Measurements from ENCODE around the gene PRLR.
"Not testable (repeated sequence)": the region's sequence is repeated elsewhere in the genome, so short reads cannot be mapped to it uniquely, and the experiment has no call there.

Gene PRLR

DNA sequence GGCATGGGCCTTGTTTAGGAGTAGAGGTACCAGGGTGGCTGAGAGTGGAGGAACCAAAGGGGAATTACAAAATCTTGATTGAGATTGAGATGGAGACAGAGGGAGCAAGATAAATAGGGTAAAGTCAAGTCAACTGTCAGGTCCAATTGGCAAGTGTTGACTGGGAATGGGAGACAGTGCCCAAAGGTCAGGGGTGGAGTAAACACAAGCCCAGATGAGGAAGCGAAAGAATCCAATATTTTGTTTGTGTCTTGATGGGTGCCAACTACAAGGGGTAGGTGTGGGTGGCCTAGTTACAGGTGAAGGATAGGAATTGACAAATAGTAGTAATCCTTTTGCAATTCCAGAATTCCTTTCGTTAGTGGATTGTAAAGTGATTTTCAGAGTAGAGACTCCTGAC lies 107.5 kb downstream of the PRLR start:
- DNase-seq: no peak

DNA sequence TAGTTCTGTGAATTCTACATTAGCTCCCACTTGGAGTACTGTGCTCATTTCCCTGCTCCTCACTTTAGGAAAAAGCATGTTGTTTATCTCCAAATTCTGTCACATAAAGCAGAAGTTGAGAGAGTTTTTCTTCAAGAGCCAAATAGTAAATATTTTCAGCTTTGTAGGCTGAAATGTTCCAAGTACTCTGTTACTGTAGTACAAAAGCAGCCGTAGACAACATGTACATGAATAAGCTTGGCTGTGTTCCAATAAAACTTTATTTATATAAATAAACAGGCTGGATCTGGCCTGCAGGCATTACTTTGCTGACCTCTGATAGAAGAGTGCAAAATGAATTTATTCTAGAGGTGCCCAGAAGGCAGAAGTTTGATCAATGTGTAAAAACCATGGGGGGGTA lies 109.6 kb downstream of the PRLR start:
- DNase-seq: no peak

DNA sequence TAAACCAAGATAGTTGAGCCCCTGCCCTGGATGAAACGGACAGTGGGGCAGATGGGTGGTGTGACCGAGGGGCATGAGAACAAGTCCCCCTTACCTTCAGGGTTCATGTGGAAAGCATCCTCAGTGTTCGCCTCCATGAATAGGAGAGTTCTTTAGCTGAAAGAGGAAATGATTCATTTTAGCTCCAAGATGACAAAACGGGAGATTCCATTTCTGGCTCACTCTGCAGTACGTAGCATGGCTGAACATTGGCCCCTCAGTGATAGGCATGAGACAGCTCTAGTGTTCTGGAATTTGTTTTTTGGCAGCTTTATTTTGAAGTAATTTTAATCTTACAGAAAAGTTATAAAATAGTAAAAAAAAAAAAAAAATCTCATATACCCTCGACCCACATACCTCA lies 112.3 kb downstream of the PRLR start:
- DNase-seq: peak in 3 of 4 experiments; percentile 24 to 51 (median 40)

DNA sequence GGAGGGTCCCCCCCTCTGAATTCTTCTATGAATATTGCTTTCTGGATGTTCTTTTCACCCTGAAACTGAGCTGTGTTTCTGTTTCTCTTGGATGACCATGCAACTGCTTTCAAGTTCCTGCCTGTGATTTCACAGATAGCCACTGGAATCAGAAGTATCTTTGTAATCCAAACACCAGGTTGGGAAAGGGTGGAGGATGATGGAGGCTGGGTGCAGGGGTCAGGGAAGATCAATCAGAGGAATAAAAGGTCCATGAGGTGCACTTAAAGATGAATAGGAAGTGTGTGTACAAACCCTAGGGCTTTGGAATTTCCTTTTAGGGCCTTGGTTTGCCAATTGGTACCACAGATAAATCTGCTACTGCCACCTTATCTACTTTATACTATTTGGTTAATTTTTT lies 114.4 kb downstream of the PRLR start:
- no peak for DNase-seq

DNA sequence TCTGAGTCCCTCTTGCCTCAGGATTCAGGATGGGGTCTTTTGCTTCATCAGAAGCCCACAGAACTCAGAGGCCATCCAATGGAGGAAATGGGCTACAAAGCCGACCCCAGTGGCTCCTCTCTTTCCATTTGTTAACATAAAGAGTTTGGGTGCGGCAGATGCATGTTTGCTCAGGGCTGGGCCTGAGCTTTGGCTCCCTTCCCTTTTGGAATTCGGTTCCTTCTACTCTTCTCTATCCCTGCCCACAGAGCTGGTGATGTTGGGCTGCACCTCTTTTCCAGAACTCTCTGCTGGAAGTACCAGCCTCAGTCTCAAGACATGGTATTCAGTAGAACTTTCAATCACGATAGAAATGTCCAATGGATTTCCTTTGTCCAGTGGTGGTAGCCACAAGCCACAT lies 115.6 kb downstream of the PRLR start:
- no peak for DNase-seq

DNA sequence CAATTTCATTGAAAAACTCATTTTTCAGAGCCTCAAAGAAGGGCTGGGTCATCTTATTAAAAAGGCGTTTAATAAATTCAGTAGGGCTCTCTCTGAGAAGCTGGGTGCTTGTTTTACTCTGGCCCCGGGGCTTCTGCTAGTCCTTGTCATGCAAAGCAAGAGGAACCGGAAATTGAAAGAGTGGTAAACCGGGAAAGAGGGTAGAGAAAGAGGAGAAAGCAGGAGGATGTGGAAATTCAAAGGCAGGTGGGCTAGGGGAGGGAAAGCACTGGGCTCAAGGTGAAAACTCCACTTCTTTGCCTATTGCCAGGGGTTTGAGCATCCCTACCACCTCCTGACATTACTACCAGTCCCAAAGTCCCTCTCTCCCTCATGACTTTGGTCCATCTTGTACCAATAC lies 118.0 kb downstream of the PRLR start:
- DNase-seq: no peak

DNA sequence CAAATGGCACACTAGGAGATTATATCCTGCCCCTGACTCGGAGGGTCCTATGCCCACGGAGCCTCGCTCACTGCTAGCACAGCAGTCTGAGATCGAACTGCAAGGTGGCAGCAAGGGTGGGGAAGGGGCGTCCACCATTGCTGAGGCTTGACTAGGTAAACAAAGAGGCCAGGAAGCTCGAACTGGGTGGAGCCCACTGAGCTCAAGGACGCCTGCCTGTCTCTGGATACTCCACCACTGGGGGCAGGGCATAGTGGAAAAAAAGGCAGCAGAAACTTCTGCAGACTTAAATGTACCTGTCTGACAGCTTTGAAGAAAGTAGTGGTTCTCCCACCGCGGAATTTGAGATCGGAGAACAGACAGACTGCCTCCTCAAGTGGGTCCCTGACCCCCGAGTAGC lies 125.7 kb downstream of the PRLR start:
- not testable (repeated sequence) for DNase-seq

DNA sequence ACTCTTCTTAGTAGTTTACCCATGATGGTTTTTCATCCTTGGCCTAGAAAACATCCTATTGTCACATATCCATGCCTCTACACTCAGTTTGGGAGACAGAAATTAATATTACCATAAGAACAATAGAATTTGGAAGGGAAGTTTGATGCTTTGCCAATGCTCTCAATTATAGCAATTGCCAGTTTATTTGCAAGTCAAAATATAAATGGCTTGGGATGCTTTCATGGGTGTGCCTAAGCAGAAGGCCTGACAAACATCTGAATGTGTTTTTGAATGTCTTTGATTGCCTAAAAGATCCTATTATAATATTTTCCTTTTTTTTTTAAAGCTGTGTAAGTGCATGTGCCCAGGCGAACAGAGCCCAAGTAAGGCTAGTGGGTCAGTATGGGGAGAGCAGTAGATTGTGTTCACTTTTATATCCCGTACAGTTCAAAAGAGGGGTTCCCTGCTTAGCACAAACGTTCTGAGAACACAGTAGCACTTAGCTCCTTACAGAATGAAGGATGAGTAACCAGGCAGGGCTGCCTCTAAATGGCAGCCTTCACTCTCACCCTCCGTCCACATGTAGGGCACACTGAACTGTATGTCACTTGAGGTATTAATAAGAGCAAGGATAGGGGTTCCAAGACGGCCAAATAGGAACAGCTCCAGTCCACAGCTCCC lies 126.5 kb downstream of the PRLR start:
- no peak for DNase-seq

DNA sequence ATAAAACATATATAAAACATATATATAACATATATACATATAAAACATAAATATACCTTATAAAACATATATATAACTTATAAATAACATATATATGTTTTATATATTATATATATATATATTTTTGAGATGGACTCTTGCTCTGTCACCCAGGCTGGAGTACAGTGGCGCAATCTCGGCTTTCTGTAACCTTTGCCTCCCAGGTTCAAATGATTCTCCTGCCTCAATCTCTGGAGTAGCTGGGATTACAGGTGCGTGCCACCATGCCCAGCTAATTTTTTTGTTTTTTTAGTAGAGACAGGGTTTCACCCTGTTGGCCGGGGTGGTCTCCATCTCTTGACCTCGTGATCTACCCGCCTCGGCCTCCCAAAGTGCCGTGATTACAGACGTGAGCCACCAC lies 128.6 kb downstream of the PRLR start:
- DNase-seq: not testable (repeated sequence)

DNA sequence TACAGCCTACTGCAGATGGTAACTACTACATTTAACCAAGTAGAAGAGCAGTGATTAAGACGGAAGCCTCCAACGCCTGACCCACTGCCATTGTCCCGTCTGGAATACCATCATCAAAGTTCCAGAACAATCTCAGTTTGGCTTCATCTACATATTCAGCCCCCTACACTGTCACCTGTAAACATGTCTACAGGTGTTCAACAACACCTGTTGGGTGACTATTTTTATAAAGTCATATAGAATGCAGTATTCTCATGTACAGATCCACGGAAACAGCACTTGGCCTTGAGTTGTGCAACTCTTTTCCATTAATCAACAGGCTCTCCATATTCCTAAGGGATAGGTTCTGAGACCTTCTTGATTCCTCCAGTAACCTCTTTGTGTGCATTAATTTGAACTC lies 129.3 kb downstream of the PRLR start:
- DNase-seq: no peak

DNA sequence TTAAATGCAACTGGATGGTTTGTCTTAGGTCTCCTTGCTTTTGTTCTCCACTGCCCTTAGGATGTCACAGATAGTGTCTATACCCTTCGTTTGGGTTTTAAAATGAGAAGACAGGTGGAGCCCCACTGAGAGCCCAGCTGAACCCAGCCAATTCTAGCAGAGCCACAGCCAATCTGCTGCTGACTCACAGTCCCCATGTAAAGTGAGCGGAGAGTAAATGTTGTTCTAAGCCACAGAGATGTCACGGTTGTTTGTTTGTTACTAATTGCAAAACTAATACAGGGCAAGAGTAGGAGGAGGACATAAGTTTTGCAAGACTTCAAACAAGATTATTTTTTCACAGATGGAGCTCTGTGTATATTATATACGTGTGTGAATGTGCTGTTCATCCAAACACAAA lies 132.1 kb downstream of the PRLR start:
- DNase-seq: no peak

DNA sequence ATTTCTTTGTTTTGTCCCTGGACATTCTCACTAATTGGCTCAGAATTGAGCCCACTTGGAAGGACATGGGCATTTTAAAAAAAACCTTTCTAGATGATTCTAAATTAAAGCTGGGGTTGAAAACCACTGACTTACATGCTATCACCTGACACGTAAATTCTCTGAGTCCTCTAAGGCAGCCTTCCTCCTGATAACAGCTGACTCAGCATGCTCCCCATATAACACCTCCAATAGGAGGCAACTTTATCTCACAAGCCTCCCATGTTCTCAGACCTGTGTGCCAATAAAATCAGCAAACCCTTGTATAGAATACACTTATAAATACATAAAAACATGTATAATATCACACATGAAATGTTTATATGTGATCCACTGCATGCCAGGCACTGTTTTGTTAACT lies 133.4 kb downstream of the PRLR start:
- no peak for DNase-seq

DNA sequence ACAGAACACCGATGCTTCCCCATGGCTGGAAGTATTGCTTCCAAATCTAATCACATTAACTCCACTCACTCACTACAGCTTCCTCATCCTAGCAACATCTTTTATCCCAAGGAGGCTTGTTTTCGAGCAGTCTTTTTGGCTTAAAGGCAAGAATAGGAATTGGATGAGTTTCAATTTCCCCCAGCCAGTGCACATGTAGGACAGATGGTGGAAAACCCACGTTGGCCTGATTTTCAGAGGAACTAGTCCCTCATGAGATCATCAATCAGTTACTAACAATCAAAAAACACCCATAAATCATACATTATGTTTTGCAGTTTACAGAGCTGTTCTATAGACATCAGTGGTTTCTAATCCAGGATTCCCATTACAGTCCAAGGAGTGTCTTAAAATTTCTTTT lies 134.1 kb downstream of the PRLR start:
- DNase-seq: peak in 2 of 4 experiments; percentile 7 to 11

DNA sequence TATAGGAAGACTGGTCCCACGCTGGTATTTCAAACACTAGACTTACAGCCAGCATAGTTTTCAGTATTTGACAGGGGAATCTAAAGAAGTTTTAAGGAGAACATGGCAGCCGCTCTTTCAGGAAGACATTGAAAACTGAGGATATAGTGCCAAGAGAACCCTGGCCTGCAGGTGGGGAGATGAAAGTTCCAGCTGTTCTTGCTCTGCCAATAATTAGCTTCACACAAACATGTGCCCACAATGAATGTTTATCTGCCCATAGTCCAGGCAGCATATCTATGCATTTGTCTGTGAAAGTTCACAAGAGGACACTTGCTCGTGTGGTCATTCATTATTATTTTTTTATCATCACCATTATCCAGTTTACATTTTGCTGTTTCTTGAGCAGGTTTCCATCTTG lies 134.9 kb downstream of the PRLR start:
- no peak for DNase-seq

DNA sequence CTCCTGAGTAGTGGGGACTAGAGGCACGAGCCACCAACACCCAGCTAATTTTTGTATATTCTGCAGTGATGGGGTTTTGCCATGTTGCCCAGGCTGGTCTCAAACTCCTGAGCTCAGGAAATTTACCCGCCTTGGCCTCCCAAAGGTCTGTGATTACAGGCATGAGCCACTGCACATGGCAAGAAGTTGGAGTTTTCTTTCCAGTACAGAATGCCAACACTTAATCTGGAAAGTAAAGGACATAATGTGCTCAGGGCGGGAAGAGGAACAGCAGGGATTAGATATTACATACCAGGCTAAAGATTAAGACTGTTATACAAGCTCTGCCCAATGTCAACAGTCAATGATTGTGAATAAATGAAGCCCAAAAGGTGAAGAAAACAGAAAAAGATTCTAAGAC lies 135.3 kb downstream of the PRLR start:
- DNase-seq: no peak

DNA sequence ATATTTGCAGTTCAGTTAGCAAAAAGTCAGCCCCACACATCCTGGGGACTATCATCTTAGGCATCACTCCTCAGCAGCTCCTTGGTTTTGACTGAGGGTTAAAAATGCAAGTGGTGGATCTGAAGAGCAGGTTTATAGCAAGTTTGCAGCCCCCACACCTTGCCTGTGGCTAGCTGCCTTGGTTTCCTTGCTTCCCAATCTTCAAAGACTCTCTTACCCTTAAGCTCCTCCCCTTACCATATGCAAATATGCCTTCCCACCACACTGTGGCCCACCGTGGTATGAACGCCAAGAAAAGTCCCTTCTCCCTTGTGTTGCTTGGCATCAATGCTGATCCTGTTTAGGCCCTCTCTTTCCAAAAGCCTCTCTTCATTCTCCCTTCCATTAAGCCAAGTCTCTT lies 137.6 kb downstream of the PRLR start:
- DNase-seq: no peak

DNA sequence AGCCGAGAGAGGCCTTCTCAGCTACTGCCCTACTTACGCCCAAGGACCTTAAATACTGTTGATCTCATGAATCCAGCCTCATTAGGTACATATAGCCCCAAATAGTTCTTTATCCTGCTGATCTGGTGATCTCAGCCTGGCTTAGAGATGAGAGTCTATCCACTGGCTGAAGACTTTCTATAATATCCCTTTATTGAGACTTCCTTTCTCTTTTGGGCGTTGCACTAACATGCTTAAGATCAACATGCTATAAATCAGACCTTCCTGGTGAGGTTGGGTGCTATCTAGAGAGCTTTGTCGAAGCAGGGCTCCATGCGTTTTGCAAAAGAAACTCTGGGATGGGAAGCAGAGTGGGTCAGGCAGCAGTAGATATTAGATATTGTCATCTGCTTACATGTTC lies 138.6 kb downstream of the PRLR start:
- DNase-seq: no peak

DNA sequence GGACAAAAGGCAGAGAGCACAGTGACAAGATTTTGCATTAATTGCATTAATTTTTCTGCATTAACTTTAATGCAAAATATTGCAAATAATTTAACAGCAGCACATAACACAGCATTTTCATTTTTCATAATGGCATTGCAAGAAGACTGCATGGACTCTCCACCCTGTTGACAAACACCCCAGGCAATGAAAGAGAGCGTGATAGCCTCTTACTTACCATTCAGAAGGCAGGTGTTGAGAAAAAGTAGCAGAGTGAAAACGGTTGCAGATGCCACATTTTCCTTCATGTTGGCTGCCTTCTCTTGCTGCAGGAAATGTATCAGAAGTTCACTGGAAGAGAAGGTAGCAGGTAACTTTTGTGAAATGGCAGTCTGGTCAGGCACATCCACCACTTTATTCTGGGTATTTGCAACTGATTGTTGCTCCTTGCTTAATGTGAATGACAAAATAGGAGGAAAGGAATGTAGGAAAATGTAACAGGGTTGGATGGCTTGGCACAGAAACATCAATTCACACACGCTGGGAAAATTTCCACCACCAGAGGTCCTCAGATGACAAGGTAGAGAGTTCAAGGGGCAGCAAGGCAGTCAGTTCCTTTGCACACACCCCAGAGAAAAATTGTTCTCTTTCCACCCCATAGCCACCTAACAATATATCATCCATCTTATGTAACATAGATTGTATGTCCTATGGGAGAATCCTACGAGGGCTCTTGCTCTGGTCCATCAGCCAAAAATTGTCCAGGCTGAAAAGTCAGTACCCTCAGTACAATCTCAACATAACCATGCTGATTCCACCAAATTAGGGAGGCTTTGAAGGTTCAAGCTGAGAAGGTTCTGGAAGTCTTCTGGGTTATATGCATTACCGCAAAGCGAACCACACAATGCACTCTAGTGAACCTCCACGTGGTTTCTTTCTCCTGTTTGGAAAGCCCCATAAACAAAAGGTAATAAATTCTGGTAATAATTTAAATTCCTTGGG lies 140.7 kb downstream of the PRLR start:
- DNase-seq: peak; percentile 66 to 81 (median 80)

DNA sequence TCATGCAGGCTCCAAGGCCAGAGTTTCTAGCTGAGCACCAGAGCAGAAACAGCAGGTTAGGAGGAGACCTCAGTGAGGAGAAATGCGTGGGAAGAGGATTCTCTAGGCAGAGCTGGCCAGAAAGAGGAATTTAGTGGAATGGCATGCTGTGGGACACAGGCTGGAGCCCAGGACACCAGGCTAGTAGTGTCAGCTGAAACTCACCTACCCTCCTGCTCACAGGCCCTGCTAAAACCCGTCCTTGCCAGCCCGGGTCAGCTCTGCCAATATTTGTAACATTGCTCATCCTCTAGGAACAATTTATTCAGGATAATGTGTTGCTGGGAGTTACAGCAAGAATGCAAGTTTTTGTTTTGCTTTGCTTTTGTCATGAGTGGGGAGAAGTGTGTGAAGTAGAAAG lies 142.3 kb downstream of the PRLR start:
- DNase-seq: peak in 1 of 4 experiments; percentile 12

DNA sequence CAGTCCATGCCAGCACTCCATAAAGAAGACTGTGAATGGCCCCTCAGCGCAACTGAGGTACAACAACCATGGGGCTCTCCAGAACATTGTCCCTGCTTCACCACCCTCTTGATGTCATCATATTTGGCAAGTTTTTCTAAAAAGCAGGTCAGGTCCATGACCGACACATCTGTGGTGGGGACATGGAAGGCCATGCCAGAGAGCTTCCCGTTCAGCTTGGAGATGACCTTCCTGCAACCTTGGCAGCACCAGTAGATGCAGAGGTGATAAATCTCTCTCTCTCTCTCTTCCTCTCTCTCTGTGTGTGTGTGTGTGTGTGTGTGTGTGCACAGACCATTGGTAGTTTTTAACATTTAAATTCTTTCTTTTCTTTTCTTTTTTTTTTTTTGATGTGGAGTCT lies 147.1 kb downstream of the PRLR start:
- DNase-seq: no peak

DNA sequence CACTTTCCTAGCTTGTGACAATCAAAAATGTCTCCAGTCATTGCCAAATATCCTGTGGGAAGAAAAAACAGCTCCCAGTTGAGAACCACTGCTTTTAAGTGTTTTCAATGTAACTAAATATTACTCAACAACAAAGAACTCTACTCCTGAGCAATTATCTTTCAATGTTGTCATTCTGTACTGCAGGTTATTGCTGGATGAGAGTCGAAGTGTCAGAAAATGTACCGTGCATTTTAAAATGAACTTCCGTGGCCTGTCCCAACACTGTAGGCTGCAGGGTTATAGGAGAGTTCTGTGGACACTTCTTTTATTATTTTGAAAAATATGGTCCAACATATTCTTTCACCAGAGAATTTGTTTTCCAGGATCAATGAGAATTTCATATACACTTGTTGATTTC lies 147.8 kb downstream of the PRLR start:
- no peak for DNase-seq

DNA sequence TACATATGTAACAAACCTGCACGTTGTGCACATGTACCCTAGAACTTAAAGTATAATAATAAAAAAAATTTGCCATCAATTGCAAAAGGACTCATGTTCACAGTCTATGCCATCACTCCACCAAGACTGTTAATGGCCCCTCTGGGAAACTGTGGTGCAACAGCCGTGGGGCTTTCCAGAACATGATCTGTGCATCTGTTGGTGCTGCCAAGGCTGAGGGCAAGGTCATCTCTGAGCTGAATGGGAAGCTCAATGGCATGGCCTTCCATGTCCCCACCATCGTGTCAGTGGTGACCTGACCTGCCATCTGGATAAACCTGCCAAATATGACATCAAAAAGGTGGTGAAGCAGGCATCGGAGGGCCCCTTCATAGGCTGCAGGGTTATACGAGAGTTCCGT lies 149.2 kb downstream of the PRLR start:
- DNase-seq: no peak

DNA sequence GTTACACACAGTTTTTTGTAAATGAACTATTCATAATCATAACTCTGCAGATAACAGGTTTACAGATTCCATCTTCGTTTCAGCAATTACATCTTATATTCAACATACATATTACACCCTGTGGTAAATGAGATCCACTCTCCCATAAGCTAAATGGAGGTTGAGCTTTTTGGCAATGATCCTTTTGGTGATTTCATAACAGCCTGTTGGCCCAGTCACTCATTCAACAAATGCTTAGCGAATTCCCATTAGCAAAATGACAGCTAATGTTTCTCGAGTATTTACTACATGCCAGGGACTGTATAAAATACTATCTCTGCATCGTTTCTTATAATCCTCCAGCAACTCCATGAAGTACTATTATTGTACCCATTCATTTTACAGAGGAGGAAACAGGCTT lies 157.1 kb downstream of the PRLR start:
- no peak for DNase-seq

DNA sequence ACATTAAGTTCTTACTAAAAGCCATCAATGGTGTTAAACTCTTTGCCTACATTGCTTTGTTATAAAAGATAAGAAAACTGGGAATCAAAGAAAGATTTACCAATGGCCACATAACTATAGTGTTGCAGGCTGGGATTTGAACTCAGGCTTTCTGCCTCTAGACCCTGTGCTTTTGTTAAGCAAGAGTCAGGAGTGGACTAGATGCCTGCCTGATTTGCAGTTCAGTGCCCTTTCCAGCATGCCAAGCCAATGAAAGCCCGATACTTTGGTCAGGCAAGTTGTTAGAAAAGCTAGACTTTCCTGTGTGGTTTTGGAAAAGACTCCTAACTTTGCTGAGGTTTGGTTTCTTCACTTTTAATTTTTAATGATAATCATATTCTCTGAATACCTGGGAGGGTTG lies 161.1 kb downstream of the PRLR start:
- no peak for DNase-seq

All from suppressor macrophage (primary cell).